ENCODE data around the gene LRRC8E. TPM values are rescaled to one million over a fixed set of nuclear protein-coding genes. Genes with fewer than 3 reads are reported as not detected.

LRRC8E gene
- total RNA-seq, 1 experiment from 2014 or later, result 24.1 TPM

GRCh38 chr19:7921967-7922835 lies 33.9 kb downstream of the LRRC8E start:
- Histone ChIP-seq H3K9me2 (ENCODE audit: insufficient read depth) (no peaks in the 10 kb centered on the region), H3K36me3 (ENCODE audit: low read depth) (no peaks in the 10 kb centered on the region), H3K4me3 (no peak overlapping the region), H4K20me1 (ENCODE audit: insufficient read depth) (no peaks in the 10 kb centered on the region; the same call in 1 of the 2 replicates), H3K27ac (no peak overlapping the region), H3K27me3 (ENCODE audit: insufficient read depth, low read depth) (peaks cover 2% of the 10 kb centered on the region), H2AFZ (no peak overlapping the region), H3K9me3 (ENCODE audit: insufficient read depth, low read depth) (no peaks in the 10 kb centered on the region), H3F3A (ENCODE audit: insufficient read depth, low read depth) (peaks cover 42% of the 10 kb centered on the region), H3K4me2 (no peak overlapping the region), H3K79me2 (ENCODE audit: low read depth) (0 out of 2 replicates have a peak, but pooled peaks cover 5% of the 10 kb centered on the region), H3K4me1 (replicated peaks; ENCODE audit: insufficient read depth) (peaks cover 23% of the 10 kb centered on the region)
- no peak for DNase-seq
- ChIA-PET CTCF (no interaction called here), POLR2A (ENCODE audit: unreplicated experiment) (no interaction called here)
- TF ChIP-seq CTCF (conservative IDR thresholded peaks at IDR 0.05) (no peak), EZH2 (IDR thresholded peaks at IDR 0.05; ENCODE audit: low read depth) (no peak)
- intact Hi-C loops (cut with micrococcal nuclease; ENCODE audit: unreplicated experiment), result loop anchor here (2.0 to 10.0 kb wide), 2 partner anchors 51 to 247 kb away; partner anchors contain the start of gene MCEMP1
- no TSS peak for BruUV-seq (replicated peaks)

GRCh38 chr19:7922836-7923195 lies 34.5 kb downstream of the LRRC8E start:
- DNase-seq, result no peak
- Histone ChIP-seq H3K27ac (no peak overlapping the region), H3K4me2 (no peak overlapping the region), H2AFZ (no peak overlapping the region), H3K36me3 (ENCODE audit: low read depth) (no peaks in the 10 kb centered on the region), H4K20me1 (ENCODE audit: insufficient read depth) (peaks cover 5% of the 10 kb centered on the region; the same call in 1 of the 2 replicates), H3F3A (ENCODE audit: insufficient read depth, low read depth) (peaks cover 47% of the 10 kb centered on the region), H3K79me2 (ENCODE audit: low read depth) (0 out of 2 replicates have a peak, but pooled peaks cover 5% of the 10 kb centered on the region), H3K9me3 (ENCODE audit: insufficient read depth, low read depth) (no peaks in the 10 kb centered on the region), H3K4me1 (replicated peaks; ENCODE audit: insufficient read depth) (peaks cover 20% of the 10 kb centered on the region), H3K9me2 (ENCODE audit: insufficient read depth) (no peaks in the 10 kb centered on the region), H3K4me3 (no peak overlapping the region), H3K27me3 (ENCODE audit: insufficient read depth, low read depth) (no peaks in the 10 kb centered on the region)
- TF ChIP-seq EZH2 (IDR thresholded peaks at IDR 0.05; ENCODE audit: low read depth) (no peak), CTCF (conservative IDR thresholded peaks at IDR 0.05) (no peak)
- no TSS peak for BruUV-seq (replicated peaks)
- ChIA-PET CTCF (interaction anchor here (0.5 kb wide), 1 partner anchor 317 kb away, joined by 12 read pairs; no protein-coding TSS in a partner anchor), POLR2A (ENCODE audit: unreplicated experiment) (no interaction called here)
- intact Hi-C loops (cut with micrococcal nuclease; ENCODE audit: unreplicated experiment), result loop anchor here (10.0 kb wide), 1 partner anchor 248 kb away; the partner anchor contains the start of gene MCEMP1

- Histone ChIP-seq H3K27ac (no peak overlapping the region), H3K4me3 (no peak overlapping the region), H3K4me2 (no peak overlapping the region), H3K36me3 (ENCODE audit: low read depth) (no peaks in the 10 kb centered on the region), H3K4me1 (replicated peaks; ENCODE audit: insufficient read depth) (peaks cover 25% of the 10 kb centered on the region), H3K9me3 (ENCODE audit: insufficient read depth, low read depth) (no peaks in the 10 kb centered on the region), H3K27me3 (ENCODE audit: insufficient read depth, low read depth) (no peaks in the 10 kb centered on the region), H3K9me2 (ENCODE audit: insufficient read depth) (no peaks in the 10 kb centered on the region), H2AFZ (no peak overlapping the region), H3K79me2 (ENCODE audit: low read depth) (0 out of 2 replicates have a peak, but pooled peaks cover 5% of the 10 kb centered on the region), H4K20me1 (ENCODE audit: insufficient read depth) (peaks cover 6% of the 10 kb centered on the region; the same call in 1 of the 2 replicates), H3F3A (ENCODE audit: insufficient read depth, low read depth) (peaks cover 48% of the 10 kb centered on the region)
- POLR2A ChIA-PET (ENCODE audit: unreplicated experiment), result no interaction called here
- no peak for DNase-seq
- no TSS peak for BruUV-seq (replicated peaks)
- TF ChIP-seq CTCF (conservative IDR thresholded peaks at IDR 0.05), result no peak
- TF ChIP-seq EZH2 (IDR thresholded peaks at IDR 0.05; ENCODE audit: low read depth), result no peak
- CTCF ChIA-PET, result interaction anchor here (0.5 to 0.7 kb wide), 3 partner anchors 69 to 913 kb away, joined by 5 to 12 read pairs (median 7); no protein-coding TSS in a partner anchor
- intact Hi-C loops (cut with micrococcal nuclease; ENCODE audit: unreplicated experiment), result loop anchor here (10.0 kb wide), 1 partner anchor 249 kb away; the partner anchor contains the start of gene MCEMP1
Observed at GRCh38 chr19:7923295-7924191, 35.2 kb downstream of the LRRC8E start.
